ENCODE results near the gene ACAT1. TPM values are rescaled to one million over a fixed set of nuclear protein-coding genes. Genes with fewer than 3 reads are reported as not detected.

ACAT1 gene
- total and polyA plus RNA-seq, 11 donors, result 166 to 1,337 (median 360) TPM

- peaks cover 0 to 86% (median 80%) of the 10 kb centered on the region in 9 donors for H3K36me3 ChIP-seq
- intact Hi-C loops (cut with DNase I), result no loop called here
- peaks cover 0 to 10% (median 0%) of the 10 kb centered on the region in 12 donors for H3K4me1 ChIP-seq
- H3K4me3 ChIP-seq, result no peak overlapping the region
- TF ChIP-seq CTCF (IDR thresholded peaks at IDR 0.05) (no peak), POLR2A (IDR thresholded peaks at IDR 0.05) (no peak)
- no peaks in the 10 kb centered on the region for H3K9me3 ChIP-seq
- DNase-seq (no peak), ATAC-seq (no peak)
- no peaks in the 10 kb centered on the region for H3K27me3 ChIP-seq
- H3K27ac ChIP-seq, result no peak overlapping the region
Measured at GRCh38 chr11:108167624-108168023, 46.3 kb downstream of the ACAT1 start.

GRCh38 chr11:108170184-108170583 lies 48.8 kb downstream of the ACAT1 start:
- Histone ChIP-seq H3K36me3 (peaks cover 0 to 86% (median 82%) of the 10 kb centered on the region in 9 donors), H3K4me3 (peak overlapping the region in 9 of 12 donors; percentile 11 to 46 (median 31)), H3K27me3 (no peaks in the 10 kb centered on the region), H3K27ac (peak overlapping the region in 7 of 12 donors; percentile 10 to 50 (median 23)), H3K4me1 (peaks cover 0 to 10% (median 0%) of the 10 kb centered on the region in 12 donors), H3K9me3 (no peaks in the 10 kb centered on the region)
- 60 to 75% (median 70%) methylated on average over 2 of the region's 2 CpGs for WGBS, 4 donors
- ATAC-seq (no peak), DNase-seq (no peak)
- intact Hi-C loops (cut with DNase I), result loop anchor here in 2 of 10 donors (5.0 to 10.0 kb wide), 2 partner anchors 48 to 55 kb away; partner anchors contain the start of genes ACAT1 (in 1 of the 2), ATM (in 1 of the 2) and NPAT (in 1 of the 2)
- no peak for TF ChIP-seq POLR2A (IDR thresholded peaks at IDR 0.05)
- no peak for TF ChIP-seq CTCF (IDR thresholded peaks at IDR 0.05)

DNA sequence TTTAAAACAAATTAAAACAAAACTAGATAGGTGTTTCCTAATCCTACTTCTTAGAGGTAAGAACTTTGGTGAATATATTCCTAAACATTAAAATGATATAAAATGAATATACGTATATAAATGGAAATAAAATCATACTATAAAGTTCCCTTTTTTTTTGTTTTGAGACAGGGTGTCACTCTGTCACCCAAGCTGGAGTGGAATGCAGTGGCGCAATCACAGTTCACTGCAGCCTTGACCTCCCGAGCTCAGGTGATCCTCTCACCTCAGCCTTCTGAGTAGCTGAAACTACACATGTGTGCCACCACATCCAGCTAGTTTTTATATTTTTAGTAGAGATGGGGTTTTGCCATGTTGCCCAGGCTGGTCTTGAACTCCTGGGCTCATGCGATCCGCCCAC lies 56.2 kb downstream of the ACAT1 start:
- intact Hi-C loops (cut with DNase I), result loop anchor here in 1 of 10 donors (10.0 kb wide), 1 partner anchor 47 kb away; the partner anchor contains the start of genes ATM and NPAT

GRCh38 chr11:108193725-108194124 lies 72.4 kb downstream of the ACAT1 start:
- DNase-seq, result no peak
- no peak overlapping the region for H3K27ac ChIP-seq
- TF ChIP-seq CTCF (IDR thresholded peaks at IDR 0.05) (no peak), POLR2A (IDR thresholded peaks at IDR 0.05) (no peak)
- H3K27me3 ChIP-seq, result no peaks in the 10 kb centered on the region
- peaks cover 3 to 84% (median 80%) of the 10 kb centered on the region in 9 donors for H3K36me3 ChIP-seq
- intact Hi-C loops (cut with DNase I), result no loop called here
- H3K4me1 ChIP-seq, result peaks cover 0 to 3% (median 0%) of the 10 kb centered on the region in 12 donors
- no peak for ATAC-seq
- H3K9me3 ChIP-seq, result no peaks in the 10 kb centered on the region
- no peak overlapping the region for H3K4me3 ChIP-seq

More for the DNA sequence above, 56.2 kb downstream of the ACAT1 start:
- Histone ChIP-seq H3K9me3 (no peaks in the 10 kb centered on the region), H3K27ac (no peak overlapping the region), H3K4me1 (no peaks in the 10 kb centered on the region), H3K27me3 (no peaks in the 10 kb centered on the region), H3K4me3 (no peak overlapping the region), H3K36me3 (peaks cover 0 to 100% (median 94%) of the 10 kb centered on the region in 9 donors)
- 76 to 99% (median 85%) methylated on average over 5 of the region's 5 CpGs for WGBS, 4 donors
- ATAC-seq (no peak), DNase-seq (no peak)
- TF ChIP-seq POLR2A (IDR thresholded peaks at IDR 0.05) (no peak), CTCF (IDR thresholded peaks at IDR 0.05) (no peak)

Measured in heart left ventricle (tissue), 16 donors.